IPS DF 6.9 (cell line): ENCODE measurements around the gene AATK.

Experiments
- DNase-seq: peaks from one replicate; pipeline ENCODE4 v3.0.0-alpha.2; 2013; ENCODE audit warnings: low read depth, low spot score
- H3K27ac ChIP-seq: one replicate; pipeline ENCODE4 v1.5.1; 2013; ENCODE audit warnings: low read length, control low read depth
- H3K27me3 ChIP-seq: 2 replicates; pipeline ENCODE4 v1.6.1; 2013; ENCODE audit warnings: mild to moderate bottlenecking, low read length; ENCODE audit not compliant: control insufficient read depth, insufficient read depth
- H3K36me3 ChIP-seq: 2 replicates; pipeline ENCODE4 v1.6.1; 2013; ENCODE audit warnings: low read length; ENCODE audit not compliant: control insufficient read depth, insufficient read depth
- H3K4me1 ChIP-seq: 2 replicates; pipeline ENCODE4 v1.6.1; 2013; ENCODE audit warnings: low read length; ENCODE audit not compliant: control insufficient read depth, insufficient read depth
- H3K4me3 ChIP-seq: 2 replicates; pipeline ENCODE4 v1.5.1; 2013; ENCODE audit warnings: mild to moderate bottlenecking, low read length
- H3K9me3 ChIP-seq: 2 replicates; pipeline ENCODE4 v1.6.1; 2013; ENCODE audit warnings: low read length, inconsistent platforms; ENCODE audit not compliant: control insufficient read depth, insufficient read depth
- WGBS: extraction: QIAGEN DNeasy Blood & Tissue Kit; methylation state at CpG from one replicate; pipeline ENCODE4 v1.1.7; 2013; ENCODE audit warnings: mixed read lengths, missing lambda C conversion rate; ENCODE audit not compliant: insufficient read length, insufficient coverage; 5-methylcytosine and 5-hydroxymethylcytosine counted together

AATK gene

DNA sequence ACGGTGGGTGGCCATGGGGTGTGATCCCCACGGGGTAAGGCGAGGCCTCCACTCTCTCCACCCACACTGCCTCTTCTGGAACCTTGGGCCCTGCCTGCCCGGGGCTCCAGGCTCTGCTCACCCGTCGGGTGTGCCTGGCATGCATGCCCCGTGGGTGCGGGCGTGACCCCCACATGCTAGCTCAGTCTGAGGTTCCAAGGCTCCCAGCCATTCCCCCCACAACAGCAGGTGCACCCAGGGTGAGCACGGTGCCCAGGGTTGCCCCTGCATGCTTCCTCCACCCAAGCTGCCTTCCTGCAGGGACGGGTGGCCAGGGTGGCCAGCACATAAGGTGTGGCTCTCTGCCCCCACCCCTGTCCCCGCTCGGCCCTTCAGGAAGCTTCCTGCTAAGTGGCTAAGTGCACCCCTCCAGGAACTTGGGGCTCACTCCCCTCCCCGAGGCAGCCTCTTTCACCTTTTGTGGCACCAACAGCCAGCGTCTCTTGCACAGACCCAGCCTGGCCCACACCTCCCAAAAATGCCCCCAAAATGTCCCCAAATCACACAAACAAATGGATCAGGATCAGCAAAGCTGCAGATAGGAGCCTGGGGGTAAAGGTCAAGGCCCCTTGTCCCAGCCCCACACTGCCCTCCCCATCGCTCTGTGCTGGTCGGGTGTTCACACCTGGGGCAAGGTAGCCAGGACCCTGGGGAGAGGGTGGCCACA lies 22.2 kb downstream of the AATK start:
- DNase-seq = no peak
- Histone ChIP-seq H3K4me3 (no peak overlapping the region), H3K27me3 (no peaks in the 10 kb centered on the region), H3K27ac (no peak overlapping the region), H3K9me3 (no peaks in the 10 kb centered on the region), H3K36me3 (no peaks in the 10 kb centered on the region), H3K4me1 (0 out of 2 replicates have a peak, but pooled peaks cover under 1% of the 10 kb centered on the region)
- WGBS = no CpG with 5 or more reads among the region's 17 CpGs

DNA sequence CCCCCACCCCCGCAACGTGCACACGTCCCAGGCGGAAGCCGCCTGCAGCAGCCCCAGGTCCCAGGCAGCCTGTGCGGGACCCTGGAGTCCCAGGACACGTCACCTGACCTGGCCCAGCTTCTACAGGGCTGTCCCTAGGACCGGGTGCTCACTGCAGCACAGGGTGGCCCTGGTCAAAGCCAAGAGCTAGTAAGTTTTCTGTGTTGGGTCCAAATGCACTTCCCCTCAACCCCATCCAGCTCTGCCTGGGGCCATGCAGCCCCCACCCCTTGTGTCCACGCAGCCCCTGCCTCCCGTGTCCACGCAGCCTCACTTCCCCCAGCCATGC lies 22.9 kb downstream of the AATK start:
- Histone ChIP-seq H3K4me3 (no peak overlapping the region), H3K9me3 (no peaks in the 10 kb centered on the region), H3K4me1 (0 out of 2 replicates have a peak, but pooled peaks cover 1% of the 10 kb centered on the region), H3K36me3 (no peaks in the 10 kb centered on the region), H3K27ac (no peak overlapping the region), H3K27me3 (no peaks in the 10 kb centered on the region)
- no CpG with 5 or more reads among the region's 11 CpGs for WGBS
- no peak for DNase-seq

DNA sequence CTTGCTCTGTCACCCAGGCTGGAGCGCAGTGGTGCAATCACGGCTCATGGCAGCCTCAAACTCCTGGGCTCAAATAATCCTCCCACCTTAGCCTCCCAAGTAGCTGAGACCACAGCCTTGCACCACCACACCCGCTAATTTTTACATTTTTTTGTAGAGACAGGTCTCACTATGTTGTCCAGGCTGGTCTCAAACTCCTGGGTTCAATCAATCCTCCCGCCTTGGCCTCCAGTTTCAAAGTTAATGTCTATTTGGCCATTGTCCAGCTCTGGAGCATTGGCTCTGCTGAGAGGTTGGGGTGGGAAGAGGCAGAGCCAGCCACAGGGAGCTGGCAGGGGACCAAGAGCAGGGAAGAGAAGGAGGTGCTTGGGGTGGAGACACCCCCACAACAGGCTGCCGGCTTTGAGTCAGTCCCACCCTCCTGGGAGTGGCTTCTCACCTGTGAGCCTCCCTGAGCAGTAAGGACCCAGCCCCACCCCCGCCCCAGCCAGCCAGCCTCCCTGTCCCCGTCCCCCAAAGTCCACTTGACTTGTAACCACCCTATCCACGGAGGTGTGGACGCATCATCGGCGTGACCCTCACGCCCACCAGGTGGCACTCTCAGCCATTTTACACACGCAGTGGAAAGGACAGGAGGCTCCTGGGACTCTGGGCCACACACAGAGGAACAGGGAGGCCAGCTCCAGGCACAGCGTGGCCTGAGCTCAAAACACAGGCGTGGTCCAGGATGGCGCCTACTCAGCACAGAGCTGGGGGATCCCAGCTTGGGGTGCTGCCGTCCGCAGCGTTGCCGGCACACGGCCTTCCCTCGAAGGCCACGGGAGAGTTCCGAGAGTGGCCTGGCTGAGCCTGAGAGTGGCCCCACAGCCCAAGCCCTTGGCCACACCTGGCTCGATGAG lies 23.5 kb downstream of the AATK start:
- no peaks in the 10 kb centered on the region for H3K36me3 ChIP-seq
- H3K27me3 ChIP-seq = no peaks in the 10 kb centered on the region
- 0 out of 2 replicates have a peak, but pooled peaks cover 1% of the 10 kb centered on the region for H3K4me1 ChIP-seq
- no CpG with 5 or more reads among the region's 25 CpGs for WGBS
- H3K4me3 ChIP-seq = no peak overlapping the region
- no peak overlapping the region for H3K27ac ChIP-seq
- no peaks in the 10 kb centered on the region for H3K9me3 ChIP-seq
- DNase-seq = no peak

- Histone ChIP-seq H3K27me3 (no peaks in the 10 kb centered on the region), H3K4me1 (0 out of 2 replicates have a peak, but pooled peaks cover 1% of the 10 kb centered on the region), H3K27ac (no peak overlapping the region), H3K9me3 (no peaks in the 10 kb centered on the region), H3K4me3 (no peak overlapping the region), H3K36me3 (no peaks in the 10 kb centered on the region)
- DNase-seq = no peak
- WGBS = no CpG with 5 or more reads among the region's 37 CpGs
Observed at GRCh38 chr17:81140695-81141094, 25.3 kb downstream of the AATK start.

- Histone ChIP-seq H3K9me3 (no peaks in the 10 kb centered on the region), H3K36me3 (no peaks in the 10 kb centered on the region), H3K27ac (no peak overlapping the region), H3K4me3 (no peak overlapping the region), H3K4me1 (0 out of 2 replicates have a peak, but pooled peaks cover 1% of the 10 kb centered on the region), H3K27me3 (no peaks in the 10 kb centered on the region)
- DNase-seq = no peak
- WGBS = no CpG with 5 or more reads among the region's 8 CpGs
Observed at GRCh38 chr17:81140018-81140417, 26.0 kb downstream of the AATK start.

GRCh38 chr17:81139428-81139827 lies 26.6 kb downstream of the AATK start:
- Histone ChIP-seq H3K36me3 (no peaks in the 10 kb centered on the region), H3K27me3 (no peaks in the 10 kb centered on the region), H3K4me1 (0 out of 2 replicates have a peak, but pooled peaks cover 1% of the 10 kb centered on the region), H3K4me3 (no peak overlapping the region), H3K9me3 (no peaks in the 10 kb centered on the region), H3K27ac (no peak overlapping the region)
- WGBS = no CpG with 5 or more reads among the region's 8 CpGs
- DNase-seq = no peak

GRCh38 chr17:81138500-81138899 lies 27.5 kb downstream of the AATK start:
- Histone ChIP-seq H3K27ac (no peak overlapping the region), H3K27me3 (no peaks in the 10 kb centered on the region), H3K36me3 (no peaks in the 10 kb centered on the region), H3K4me1 (0 out of 2 replicates have a peak, but pooled peaks cover 1% of the 10 kb centered on the region), H3K4me3 (no peak overlapping the region), H3K9me3 (no peaks in the 10 kb centered on the region)
- WGBS = 100% methylated on average over 4 of the region's 25 CpGs
- no peak for DNase-seq

DNA sequence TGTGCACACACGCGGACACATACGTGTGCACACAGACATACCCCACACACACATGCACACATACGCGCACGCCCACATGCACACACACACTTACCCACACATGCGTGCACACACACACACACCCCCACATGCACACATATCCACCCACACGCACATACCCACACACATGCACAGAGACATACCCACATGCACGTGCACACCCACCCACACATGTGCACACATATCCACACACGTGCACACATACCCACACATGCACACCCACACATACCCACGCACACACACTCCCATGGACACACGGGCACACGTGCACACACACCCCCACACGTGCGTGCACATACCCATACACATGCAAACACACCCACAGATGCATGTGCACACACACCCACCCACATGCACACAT lies 27.9 kb downstream of the AATK start:
- no peak for DNase-seq
- no peaks in the 10 kb centered on the region for H3K9me3 ChIP-seq

DNA sequence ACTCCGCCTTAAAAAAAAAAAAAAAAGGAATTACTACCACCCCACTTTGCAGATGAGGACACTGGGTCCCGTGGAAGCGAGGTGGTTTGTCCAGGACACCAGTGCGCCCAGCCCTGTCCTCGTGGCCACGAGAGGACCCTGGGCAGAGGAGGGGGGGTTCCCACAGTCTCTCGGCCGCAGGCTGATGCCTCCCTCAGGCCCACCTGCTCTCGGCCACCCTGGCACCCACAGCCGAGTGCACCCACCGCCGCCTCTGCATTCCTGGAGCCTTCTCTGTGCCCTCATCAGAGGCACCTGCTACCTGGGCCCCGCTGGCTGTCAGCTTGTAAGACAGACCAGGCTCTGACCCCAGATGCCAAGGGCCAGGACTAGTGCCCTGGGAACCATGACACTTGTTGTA lies 28.8 kb downstream of the AATK start:
- Histone ChIP-seq H3K36me3 (no peaks in the 10 kb centered on the region), H3K27ac (no peak overlapping the region), H3K4me1 (peaks cover 1% of the 10 kb centered on the region; the same call in 1 of the 2 replicates), H3K27me3 (no peaks in the 10 kb centered on the region), H3K9me3 (no peaks in the 10 kb centered on the region), H3K4me3 (no peak overlapping the region)
- no CpG with 5 or more reads among the region's 13 CpGs for WGBS
- no peak for DNase-seq

More for the DNA sequence above, 27.9 kb downstream of the AATK start:
- Histone ChIP-seq H3K4me1 (0 out of 2 replicates have a peak, but pooled peaks cover 1% of the 10 kb centered on the region), H3K36me3 (no peaks in the 10 kb centered on the region), H3K4me3 (no peak overlapping the region), H3K27me3 (no peaks in the 10 kb centered on the region), H3K27ac (no peak overlapping the region)
- WGBS = no CpG with 5 or more reads among the region's 15 CpGs

DNA sequence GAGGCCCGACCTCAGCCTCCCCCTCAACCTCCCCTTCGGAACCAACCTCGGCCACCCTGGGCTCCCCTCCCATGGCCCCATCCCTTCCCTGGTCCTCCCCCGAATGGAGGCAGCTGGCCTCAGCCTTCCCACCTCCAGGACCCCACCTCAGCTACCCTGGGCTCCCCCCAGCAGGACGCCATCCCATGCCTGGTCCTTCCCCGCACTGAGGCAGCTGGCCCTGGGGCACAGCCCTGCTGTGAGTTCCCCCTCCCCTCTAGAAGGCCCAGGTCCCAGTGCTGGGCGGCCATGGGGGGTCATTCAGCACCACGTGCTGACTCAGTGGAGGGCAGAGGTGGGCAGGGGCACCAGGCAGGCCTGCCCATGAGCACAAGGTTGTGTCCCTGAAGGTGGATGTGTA lies 29.7 kb downstream of the AATK start:
- Histone ChIP-seq H3K4me1 (peaks cover 1% of the 10 kb centered on the region; the same call in 1 of the 2 replicates), H3K9me3 (no peaks in the 10 kb centered on the region), H3K4me3 (no peak overlapping the region), H3K27ac (no peak overlapping the region), H3K27me3 (no peaks in the 10 kb centered on the region), H3K36me3 (no peaks in the 10 kb centered on the region)
- DNase-seq = no peak
- no CpG with 5 or more reads among the region's 8 CpGs for WGBS
